ENCODE measurements around the gene WDR20.

WDR20 gene

GRCh38 chr14:102207831-102208365 lies 68.2 kb downstream of the WDR20 start:
- Histone ChIP-seq H4K8ac (ENCODE audit: low read length) (no peak overlapping the region), H2AK5ac (ENCODE audit: low read length, severe bottlenecking) (no peak overlapping the region), H3K4me3 (ENCODE audit: insufficient read depth in 1 of 2, low read depth in 1 of 2, low read length in 2 of 2) (no peak overlapping the region), H3K79me1 (replicated peaks; ENCODE audit: low read length, poor library complexity, severe bottlenecking) (peaks cover 54% of the 10 kb centered on the region), H3K23ac (ENCODE audit: low read length in 2 of 2) (no peak overlapping the region), H3K14ac (ENCODE audit: low read length in 2 of 2) (no peak overlapping the region), H3K4ac (ENCODE audit: low read depth in 1 of 2, low read length in 2 of 2) (no peak overlapping the region), H2AFZ (ENCODE audit: low read depth, low read length) (no peak overlapping the region), H3K9me3 (ENCODE audit: control insufficient read depth, low read length) (no peaks in the 10 kb centered on the region), H3K27ac (ENCODE audit: low read length, poor library complexity, severe bottlenecking) (no peak overlapping the region), H2BK15ac (ENCODE audit: low read depth, poor library complexity, severe bottlenecking) (no peak overlapping the region), H2BK120ac (ENCODE audit: low read depth, low read length) (no peak overlapping the region), H2BK12ac (ENCODE audit: low read length in 2 of 2) (no peak overlapping the region), H3K36me3 (ENCODE audit: control insufficient read depth in 1 of 2, insufficient read depth in 2 of 2, low read depth in 1 of 2, low read length in 2 of 2) (peaks cover 64 to 72% of the 10 kb centered on the region in 2 experiments), H3K4me2 (ENCODE audit: low read length, poor library complexity, severe bottlenecking) (no peak overlapping the region), H3K27me3 (ENCODE audit: control insufficient read depth in 1 of 2, insufficient read depth in 1 of 2, low read length in 2 of 2) (no peaks in the 10 kb centered on the region), H2BK5ac (ENCODE audit: low read depth, low read length, poor library complexity, severe bottlenecking) (no peak overlapping the region), H3K4me1 (ENCODE audit: control insufficient read depth, insufficient read depth, low read depth, low read length) (peaks cover 12% of the 10 kb centered on the region), H3K9ac (ENCODE audit: low read length) (no peak overlapping the region), H3K18ac (ENCODE audit: low read depth in 1 of 2, low read length in 2 of 2) (no peak overlapping the region), H4K91ac (ENCODE audit: low read length) (no peak overlapping the region)
- DNase-seq, result no peak
- 96% methylated on average over 13 of the region's 13 CpGs for WGBS

GRCh38 chr14:102208741-102209140 lies 69.0 kb downstream of the WDR20 start:
- Histone ChIP-seq H3K27ac (ENCODE audit: low read length, poor library complexity, severe bottlenecking) (no peak overlapping the region), H4K91ac (ENCODE audit: low read length) (no peak overlapping the region), H3K4me2 (ENCODE audit: low read length, poor library complexity, severe bottlenecking) (no peak overlapping the region), H3K4ac (ENCODE audit: low read depth in 1 of 2, low read length in 2 of 2) (no peak overlapping the region), H3K9ac (ENCODE audit: low read length) (no peak overlapping the region), H2BK5ac (ENCODE audit: low read depth, low read length, poor library complexity, severe bottlenecking) (no peak overlapping the region), H3K9me3 (ENCODE audit: control insufficient read depth, low read length) (no peaks in the 10 kb centered on the region), H4K8ac (ENCODE audit: low read length) (no peak overlapping the region), H2AK5ac (ENCODE audit: low read length, severe bottlenecking) (no peak overlapping the region), H3K79me1 (replicated peaks; ENCODE audit: low read length, poor library complexity, severe bottlenecking) (peaks cover 52% of the 10 kb centered on the region), H3K23ac (ENCODE audit: low read length in 2 of 2) (no peak overlapping the region), H2BK120ac (ENCODE audit: low read depth, low read length) (no peak overlapping the region), H2BK15ac (ENCODE audit: low read depth, poor library complexity, severe bottlenecking) (no peak overlapping the region), H3K4me3 (ENCODE audit: insufficient read depth in 1 of 2, low read depth in 1 of 2, low read length in 2 of 2) (no peak overlapping the region), H3K36me3 (ENCODE audit: control insufficient read depth in 1 of 2, insufficient read depth in 2 of 2, low read depth in 1 of 2, low read length in 2 of 2) (peaks cover 67 to 72% of the 10 kb centered on the region in 2 experiments), H2BK12ac (ENCODE audit: low read length in 2 of 2) (no peak overlapping the region), H3K14ac (ENCODE audit: low read length in 2 of 2) (no peak overlapping the region), H3K18ac (ENCODE audit: low read depth in 1 of 2, low read length in 2 of 2) (no peak overlapping the region), H3K4me1 (ENCODE audit: control insufficient read depth, insufficient read depth, low read depth, low read length) (peaks cover 9% of the 10 kb centered on the region), H2AFZ (ENCODE audit: low read depth, low read length) (no peak overlapping the region), H3K27me3 (ENCODE audit: control insufficient read depth in 1 of 2, insufficient read depth in 1 of 2, low read length in 2 of 2) (no peaks in the 10 kb centered on the region)
- WGBS, result 95% methylated on average over 17 of the region's 17 CpGs
- DNase-seq, result no peak

- H2BK15ac ChIP-seq (ENCODE audit: low read depth, poor library complexity, severe bottlenecking), result no peak overlapping the region
- peak; percentile 38 for DNase-seq
- no peaks in the 10 kb centered on the region for H3K27me3 ChIP-seq (ENCODE audit: control insufficient read depth in 1 of 2, insufficient read depth in 1 of 2, low read length in 2 of 2)
- no peak overlapping the region for H4K8ac ChIP-seq (ENCODE audit: low read length)
- H3K79me1 ChIP-seq (replicated peaks; ENCODE audit: low read length, poor library complexity, severe bottlenecking), result peaks cover 54% of the 10 kb centered on the region
- H2AFZ ChIP-seq (ENCODE audit: low read depth, low read length), result no peak overlapping the region
- H3K4me3 ChIP-seq (ENCODE audit: insufficient read depth in 1 of 2, low read depth in 1 of 2, low read length in 2 of 2), result no peak overlapping the region
- H4K91ac ChIP-seq (ENCODE audit: low read length), result no peak overlapping the region
- no peaks in the 10 kb centered on the region for H3K9me3 ChIP-seq (ENCODE audit: control insufficient read depth, low read length)
- H3K18ac ChIP-seq (ENCODE audit: low read depth in 1 of 2, low read length in 2 of 2), result no peak overlapping the region
- no peak overlapping the region for H2BK120ac ChIP-seq (ENCODE audit: low read depth, low read length)
- H3K4me2 ChIP-seq (ENCODE audit: low read length, poor library complexity, severe bottlenecking), result no peak overlapping the region
- no peak overlapping the region for H3K23ac ChIP-seq (ENCODE audit: low read length in 2 of 2)
- no peak overlapping the region for H3K27ac ChIP-seq (ENCODE audit: low read length, poor library complexity, severe bottlenecking)
- peaks cover 67 to 68% of the 10 kb centered on the region in 2 experiments for H3K36me3 ChIP-seq (ENCODE audit: control insufficient read depth in 1 of 2, insufficient read depth in 2 of 2, low read depth in 1 of 2, low read length in 2 of 2)
- no peak overlapping the region for H3K14ac ChIP-seq (ENCODE audit: low read length in 2 of 2)
- no peak overlapping the region for H3K4ac ChIP-seq (ENCODE audit: low read depth in 1 of 2, low read length in 2 of 2)
- no peak overlapping the region for H2BK5ac ChIP-seq (ENCODE audit: low read depth, low read length, poor library complexity, severe bottlenecking)
- H3K4me1 ChIP-seq (ENCODE audit: control insufficient read depth, insufficient read depth, low read depth, low read length), result peaks cover 9% of the 10 kb centered on the region
- no peak overlapping the region for H2AK5ac ChIP-seq (ENCODE audit: low read length, severe bottlenecking)
- no peak overlapping the region for H3K9ac ChIP-seq (ENCODE audit: low read length)
- no peak overlapping the region for H2BK12ac ChIP-seq (ENCODE audit: low read length in 2 of 2)
- WGBS, result 87% methylated on average over 18 of the region's 19 CpGs
These were observed 69.7 kb downstream of the WDR20 start for GRCh38 chr14:102209224-102209966.

- WGBS, result 95% methylated on average over 25 of the region's 25 CpGs
- Histone ChIP-seq H2AFZ (ENCODE audit: low read depth, low read length) (no peak overlapping the region), H4K8ac (ENCODE audit: low read length) (no peak overlapping the region), H3K27ac (ENCODE audit: low read length, poor library complexity, severe bottlenecking) (no peak overlapping the region), H3K9me3 (ENCODE audit: control insufficient read depth, low read length) (no peaks in the 10 kb centered on the region), H3K4me1 (ENCODE audit: control insufficient read depth, insufficient read depth, low read depth, low read length) (peaks cover 14% of the 10 kb centered on the region), H3K18ac (ENCODE audit: low read depth in 1 of 2, low read length in 2 of 2) (no peak overlapping the region), H3K27me3 (ENCODE audit: control insufficient read depth in 1 of 2, insufficient read depth in 1 of 2, low read length in 2 of 2) (no peaks in the 10 kb centered on the region), H3K4ac (ENCODE audit: low read depth in 1 of 2, low read length in 2 of 2) (no peak overlapping the region), H3K79me1 (replicated peaks; ENCODE audit: low read length, poor library complexity, severe bottlenecking) (peaks cover 48% of the 10 kb centered on the region), H3K9ac (ENCODE audit: low read length) (no peak overlapping the region), H2BK15ac (ENCODE audit: low read depth, poor library complexity, severe bottlenecking) (no peak overlapping the region), H2AK5ac (ENCODE audit: low read length, severe bottlenecking) (no peak overlapping the region), H3K4me2 (ENCODE audit: low read length, poor library complexity, severe bottlenecking) (no peak overlapping the region), H3K36me3 (ENCODE audit: control insufficient read depth in 1 of 2, insufficient read depth in 2 of 2, low read depth in 1 of 2, low read length in 2 of 2) (peaks cover 56 to 62% of the 10 kb centered on the region in 2 experiments), H4K91ac (ENCODE audit: low read length) (no peak overlapping the region), H3K4me3 (ENCODE audit: insufficient read depth in 1 of 2, low read depth in 1 of 2, low read length in 2 of 2) (no peak overlapping the region), H2BK120ac (ENCODE audit: low read depth, low read length) (no peak overlapping the region), H2BK5ac (ENCODE audit: low read depth, low read length, poor library complexity, severe bottlenecking) (no peak overlapping the region), H3K14ac (ENCODE audit: low read length in 2 of 2) (no peak overlapping the region), H3K23ac (ENCODE audit: low read length in 2 of 2) (no peak overlapping the region), H2BK12ac (ENCODE audit: low read length in 2 of 2) (no peak overlapping the region)
- no peak for DNase-seq
These were observed 70.8 kb downstream of the WDR20 start for GRCh38 chr14:102210421-102211042.
